HEK293 (cell line): ENCODE results near the gene SLC7A1.

ENCODE experiments used
- CTCF ChIA-PET: fragments of 350-600 bp; formaldehyde crosslinking; extraction: SDS; loops from one replicate; lab custom pipeline; 2021; ENCODE audit warnings: antibody characterized with exemption; lab: Yijun Ruan, JAX
- POLR2A ChIA-PET: fragments of 300-600 bp; formaldehyde crosslinking; extraction: SDS; loops from one replicate; lab custom pipeline; 2020; ENCODE audit warnings: antibody characterized with exemption, inconsistent platforms; lab: Yijun Ruan, JAX
- H3K27ac ChIP-seq: fragments of 200-500 bp; sonication (Bioruptor generic); 2 replicates; pipeline ENCODE4 v1.5.1; 2014; ENCODE audit warnings: low read depth, low read length, control low read depth, inconsistent platforms; ENCODE audit errors: extremely low read depth
- H3K36me3 ChIP-seq, 2 experiments: fragments of 200-500 bp in 1 of 2; sonication (Bioruptor generic) in 1 of 2; 1 replicate in 1 of 2; 2 replicates in 1 of 2; pipeline ENCODE4 v1.5.1; 2014 to 2017; ENCODE audit warnings: inconsistent platforms in 2 of 2, low read length in 2 of 2; ENCODE audit not compliant: control insufficient read depth in 2 of 2, insufficient read depth in 1 of 2
- H3K4me1 ChIP-seq: fragments of 200-500 bp; sonication (Bioruptor generic); 2 replicates; pipeline ENCODE4 v1.5.1; 2014; ENCODE audit warnings: mild to moderate bottlenecking, low read length, inconsistent platforms; ENCODE audit not compliant: control insufficient read depth, insufficient read depth
- H3K4me3 ChIP-seq: 2 replicates; pipeline ENCODE4 v1.5.1; 2011; ENCODE audit warnings: low read depth, mild to moderate bottlenecking, control low read depth, low read length, moderate library complexity
- H3K9me3 ChIP-seq: fragments of 200-500 bp; sonication (Bioruptor generic); 2 replicates; pipeline ENCODE4 v1.5.1; 2014; ENCODE audit warnings: low read depth, low read length, inconsistent platforms; ENCODE audit not compliant: control insufficient read depth, insufficient read depth
- AEBP2 ChIP-seq: fragments of 450-650 bp; formaldehyde crosslinking; IDR thresholded peaks from 2 replicates; pipeline ENCODE4 v1.5.1; 2016; ENCODE audit warnings: missing biosample characterization, missing genetic modification characterization, borderline replicate concordance
- REST ChIP-seq: fragments of 450-650 bp; formaldehyde crosslinking; IDR thresholded peaks from 2 replicates; pipeline ENCODE4 v1.5.1; 2016; ENCODE audit warnings: missing biosample characterization, missing genetic modification characterization
- SP2 ChIP-seq: fragments of 450-650 bp; formaldehyde crosslinking; IDR thresholded peaks from 2 replicates; pipeline ENCODE4 v1.5.1; 2016; ENCODE audit warnings: missing biosample characterization, missing genetic modification characterization
- ZBTB49 ChIP-seq: fragments of 450-650 bp; formaldehyde crosslinking; IDR thresholded peaks from 2 replicates; pipeline ENCODE4 v1.5.1; 2016; ENCODE audit warnings: missing biosample characterization, missing genetic modification characterization, low read depth
- ZFP41 ChIP-seq: fragments of 450-650 bp; formaldehyde crosslinking; IDR thresholded peaks from 2 replicates; pipeline ENCODE4 v1.5.1; 2016; ENCODE audit warnings: missing biosample characterization, missing genetic modification characterization, borderline replicate concordance
- ZNF155 ChIP-seq: fragments of 450-650 bp; formaldehyde crosslinking; IDR thresholded peaks from 2 replicates; pipeline ENCODE4 v1.5.1; 2016; ENCODE audit warnings: missing biosample characterization, missing genetic modification characterization
- ZNF175 ChIP-seq: fragments of 450-650 bp; formaldehyde crosslinking; IDR thresholded peaks from 2 replicates; pipeline ENCODE4 v1.5.1; 2016; ENCODE audit warnings: missing biosample characterization, missing genetic modification characterization
- ZNF23 ChIP-seq: fragments of 450-650 bp; formaldehyde crosslinking; IDR thresholded peaks from 2 replicates; pipeline ENCODE4 v1.5.1; 2016; ENCODE audit warnings: missing biosample characterization, missing genetic modification characterization, borderline replicate concordance
- ZNF280D ChIP-seq: fragments of 450-650 bp; formaldehyde crosslinking; IDR thresholded peaks from 2 replicates; pipeline ENCODE4 v1.5.1; 2016; ENCODE audit warnings: missing biosample characterization, missing genetic modification characterization
- ZNF366 ChIP-seq: fragments of 450-650 bp; formaldehyde crosslinking; conservative IDR thresholded peaks from 2 replicates; pipeline ENCODE4 v1.5.1; 2016; ENCODE audit warnings: missing biosample characterization, missing genetic modification characterization
- ZNF404 ChIP-seq: fragments of 450-650 bp; formaldehyde crosslinking; IDR thresholded peaks from 2 replicates; pipeline ENCODE4 v1.5.1; 2017; ENCODE audit warnings: missing biosample characterization, missing genetic modification characterization
- ZNF473 ChIP-seq: fragments of 450-650 bp; formaldehyde crosslinking; IDR thresholded peaks from 2 replicates; pipeline ENCODE4 v1.5.1; 2017; ENCODE audit warnings: missing biosample characterization, missing genetic modification characterization
- ZNF521 ChIP-seq: fragments of 450-650 bp; formaldehyde crosslinking; IDR thresholded peaks from 2 replicates; pipeline ENCODE4 v1.5.1; 2017; ENCODE audit warnings: missing biosample characterization, mild to moderate bottlenecking, missing genetic modification characterization
- ZNF548 ChIP-seq: fragments of 450-650 bp; formaldehyde crosslinking; IDR thresholded peaks from 2 replicates; pipeline ENCODE4 v1.5.1; 2016; ENCODE audit warnings: missing biosample characterization, missing genetic modification characterization
- ZNF624 ChIP-seq: fragments of 450-650 bp; formaldehyde crosslinking; IDR thresholded peaks from 2 replicates; pipeline ENCODE4 v1.5.1; 2017; ENCODE audit warnings: missing biosample characterization, missing genetic modification characterization
- ZNF792 ChIP-seq: fragments of 450-650 bp; formaldehyde crosslinking; IDR thresholded peaks from 2 replicates; pipeline ENCODE4 v1.5.1; 2016; ENCODE audit warnings: missing biosample characterization, missing genetic modification characterization
- ZNF843 ChIP-seq: fragments of 450-650 bp; formaldehyde crosslinking; IDR thresholded peaks from 2 replicates; pipeline ENCODE4 v1.5.1; 2016; ENCODE audit warnings: missing biosample characterization, missing genetic modification characterization

SLC7A1 gene

GRCh38 chr13:29503041-29503837 is 92.2 kb downstream of the SLC7A1 start (continued):
- TF ChIP-seq ZNF23 (tag by site-specific recombination), result no peak
- no peak for TF ChIP-seq ZNF155 (tag by site-specific recombination)
- TF ChIP-seq ZNF473 (tag by site-specific recombination), result no peak
- TF ChIP-seq ZNF521 (tag by site-specific recombination), result no peak
- no peak for TF ChIP-seq ZFP41 (tag by site-specific recombination)
- TF ChIP-seq ZNF624, result no peak
- TF ChIP-seq ZNF843 (tag by site-specific recombination), result no peak
- TF ChIP-seq SP2 (tag by site-specific recombination), result no peak
- TF ChIP-seq ZBTB49 (tag by site-specific recombination), result no peak

- H3K27ac ChIP-seq, result no peak overlapping the region
- H3K36me3 ChIP-seq, result no peaks in the 10 kb centered on the region
- no peak overlapping the region for H3K4me3 ChIP-seq
- H3K4me1 ChIP-seq, result no peaks in the 10 kb centered on the region; the same call in 1 of the 2 replicates
- ChIA-PET POLR2A (no interaction called here), CTCF (interaction anchor here (0.6 kb wide), 1 partner anchor 24 kb away, joined by 3 read pairs; no protein-coding TSS in a partner anchor)
- no peaks in the 10 kb centered on the region for H3K9me3 ChIP-seq
- no peak for TF ChIP-seq AEBP2 (tag by site-specific recombination)
Observed at GRCh38 chr13:29502391-29503008, 93.0 kb downstream of the SLC7A1 start.

GRCh38 chr13:29501674-29502073 is 93.8 kb downstream of the SLC7A1 start:
- H3K4me1 ChIP-seq, result no peaks in the 10 kb centered on the region; the same call in 1 of the 2 replicates
- CTCF ChIA-PET, result no interaction called here
- no peak overlapping the region for H3K4me3 ChIP-seq
- H3K9me3 ChIP-seq, result no peaks in the 10 kb centered on the region
- no peak overlapping the region for H3K27ac ChIP-seq
- POLR2A ChIA-PET, result no interaction called here
- no peaks in the 10 kb centered on the region for H3K36me3 ChIP-seq
- TF ChIP-seq ZNF521 (tag by site-specific recombination) (no peak), REST (tag by site-specific recombination) (no peak), ZNF843 (tag by site-specific recombination) (no peak), ZNF548 (no peak), ZNF404 (tag by site-specific recombination) (no peak), ZNF175 (tag by site-specific recombination) (no peak), ZNF792 (tag by site-specific recombination) (no peak), AEBP2 (tag by site-specific recombination) (no peak), ZNF280D (no peak), ZNF366 (tag by site-specific recombination) (no peak)
